ENCODE data around the gene ERCC6L2.

The ERCC6L2 gene

DNA sequence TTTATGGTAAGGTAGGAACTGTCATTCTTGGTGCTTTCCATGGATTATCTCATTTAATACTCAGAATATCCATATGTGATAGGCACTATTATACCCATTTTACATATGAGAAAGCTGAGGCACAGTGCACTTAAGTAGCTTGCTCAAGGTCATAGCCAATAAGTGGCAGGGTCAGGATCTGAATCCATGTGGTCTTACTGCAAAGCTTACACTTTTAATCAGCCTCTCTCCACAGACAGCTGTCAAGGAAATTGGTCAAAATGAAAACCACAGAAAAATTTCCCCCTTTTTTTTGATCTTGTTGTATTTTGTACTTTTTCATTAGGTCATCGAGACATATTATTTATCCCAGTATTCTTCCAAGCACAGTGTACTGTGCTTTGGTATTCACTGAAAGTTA is 78.5 kb downstream of the ERCC6L2 start:
- DNase-seq (ENCODE audit: extremely low read depth, low read depth): no peak
- no peak for TF ChIP-seq CTCF (IDR thresholded peaks at IDR 0.05; ENCODE audit: low read depth, low read length)

- no peak for TF ChIP-seq CTCF (IDR thresholded peaks at IDR 0.05; ENCODE audit: low read depth, low read length)
- no peak for DNase-seq (ENCODE audit: extremely low read depth, low read depth)
Measured at GRCh38 chr9:95954940-95955339, 79.4 kb downstream of the ERCC6L2 start.

DNA sequence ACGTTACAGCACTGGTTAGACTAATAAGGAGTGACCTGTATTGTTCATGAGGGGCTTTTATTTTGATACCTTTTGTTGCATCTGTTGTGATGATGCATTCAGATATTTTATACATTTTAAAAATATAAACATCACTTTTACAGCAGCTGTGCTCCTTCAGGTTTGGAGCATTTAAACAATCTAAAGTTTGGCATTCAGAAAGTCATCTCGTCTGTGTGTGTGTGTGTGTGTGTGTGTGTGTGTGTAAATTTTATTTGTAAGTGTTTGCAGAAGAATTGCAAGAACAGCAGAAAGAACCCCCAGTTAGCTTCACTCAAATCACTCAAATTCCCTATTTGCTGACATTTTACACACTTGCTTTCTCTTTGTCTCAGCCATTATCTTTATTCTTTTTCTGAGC is 87.4 kb downstream of the ERCC6L2 start:
- no peak for TF ChIP-seq CTCF (IDR thresholded peaks at IDR 0.05; ENCODE audit: low read depth, low read length)
- DNase-seq (ENCODE audit: extremely low read depth, low read depth): no peak

DNA sequence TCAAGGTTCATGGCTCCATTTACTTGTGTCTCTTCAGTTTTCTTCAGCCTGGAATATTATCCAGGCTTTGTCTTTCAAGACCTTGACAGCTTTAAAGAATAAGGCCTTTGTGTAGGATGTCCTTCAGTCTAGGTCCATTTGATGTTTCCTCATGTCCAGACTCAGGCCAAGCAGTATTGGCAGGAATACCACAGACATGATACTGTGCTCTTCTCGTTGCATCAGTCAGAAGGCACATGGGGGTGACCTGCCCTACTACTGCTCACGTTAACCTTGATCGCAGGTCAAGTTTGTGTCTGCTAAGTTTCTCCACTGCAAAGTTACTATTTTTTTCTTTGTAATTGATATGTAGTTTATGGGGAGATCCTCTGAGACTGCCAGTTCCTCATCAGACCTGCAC is 88.2 kb downstream of the ERCC6L2 start:
- DNase-seq (ENCODE audit: extremely low read depth, low read depth): no peak
- no peak for TF ChIP-seq CTCF (IDR thresholded peaks at IDR 0.05; ENCODE audit: low read depth, low read length)

DNA sequence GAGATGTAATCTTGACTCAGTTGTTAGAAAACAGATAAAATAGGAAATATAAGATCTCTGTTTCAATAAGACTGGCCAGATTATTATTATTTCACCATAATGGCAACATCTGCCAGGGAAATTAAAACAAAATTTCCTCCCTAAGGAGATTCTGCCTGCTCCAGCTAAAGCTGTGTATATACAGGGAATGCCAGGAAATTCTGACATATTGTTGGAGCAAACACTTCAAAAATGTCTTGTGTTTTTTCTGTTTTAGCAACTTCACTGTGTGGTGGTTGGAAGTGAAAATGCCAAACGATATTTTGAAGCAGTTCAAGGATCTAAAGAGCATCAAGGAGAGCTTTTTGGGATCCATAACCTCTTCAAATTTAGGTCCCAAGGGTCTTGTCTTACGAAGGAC is 90.8 kb downstream of the ERCC6L2 start:
- DNase-seq (ENCODE audit: extremely low read depth, low read depth): no peak
- TF ChIP-seq CTCF (IDR thresholded peaks at IDR 0.05; ENCODE audit: low read depth, low read length): no peak

- no peak for TF ChIP-seq CTCF (IDR thresholded peaks at IDR 0.05; ENCODE audit: low read depth, low read length)
- DNase-seq (ENCODE audit: extremely low read depth, low read depth): no peak
Measured at GRCh38 chr9:95970317-95970716, 94.8 kb downstream of the ERCC6L2 start.

- no peak for TF ChIP-seq CTCF (IDR thresholded peaks at IDR 0.05; ENCODE audit: low read depth, low read length)
- DNase-seq (ENCODE audit: extremely low read depth, low read depth): no peak
Measured at GRCh38 chr9:95971815-95972214, 96.3 kb downstream of the ERCC6L2 start.

Data from AG09319 (cell line).